Measurements from ENCODE around the gene ZNF234.

DNA sequence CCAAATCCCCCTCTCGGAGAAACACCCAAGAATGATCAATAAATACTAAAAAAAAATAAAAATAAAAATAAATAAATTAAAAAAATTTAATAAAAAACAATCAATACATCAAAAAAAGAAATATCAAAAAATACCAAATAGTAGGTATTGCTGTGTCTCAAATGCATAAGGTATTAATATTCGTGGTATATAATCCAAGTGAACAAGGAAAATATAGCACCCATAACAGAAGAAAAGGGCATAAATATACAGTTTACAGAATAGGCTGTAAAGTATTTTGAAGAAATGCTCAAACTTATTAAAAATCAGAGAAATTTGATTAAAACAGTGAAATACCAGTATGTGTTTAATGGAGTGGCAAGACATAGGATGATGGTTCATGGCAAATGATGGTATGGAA, 63.4 kb downstream of the ZNF234 start:
- TF ChIP-seq, protein P1, sequence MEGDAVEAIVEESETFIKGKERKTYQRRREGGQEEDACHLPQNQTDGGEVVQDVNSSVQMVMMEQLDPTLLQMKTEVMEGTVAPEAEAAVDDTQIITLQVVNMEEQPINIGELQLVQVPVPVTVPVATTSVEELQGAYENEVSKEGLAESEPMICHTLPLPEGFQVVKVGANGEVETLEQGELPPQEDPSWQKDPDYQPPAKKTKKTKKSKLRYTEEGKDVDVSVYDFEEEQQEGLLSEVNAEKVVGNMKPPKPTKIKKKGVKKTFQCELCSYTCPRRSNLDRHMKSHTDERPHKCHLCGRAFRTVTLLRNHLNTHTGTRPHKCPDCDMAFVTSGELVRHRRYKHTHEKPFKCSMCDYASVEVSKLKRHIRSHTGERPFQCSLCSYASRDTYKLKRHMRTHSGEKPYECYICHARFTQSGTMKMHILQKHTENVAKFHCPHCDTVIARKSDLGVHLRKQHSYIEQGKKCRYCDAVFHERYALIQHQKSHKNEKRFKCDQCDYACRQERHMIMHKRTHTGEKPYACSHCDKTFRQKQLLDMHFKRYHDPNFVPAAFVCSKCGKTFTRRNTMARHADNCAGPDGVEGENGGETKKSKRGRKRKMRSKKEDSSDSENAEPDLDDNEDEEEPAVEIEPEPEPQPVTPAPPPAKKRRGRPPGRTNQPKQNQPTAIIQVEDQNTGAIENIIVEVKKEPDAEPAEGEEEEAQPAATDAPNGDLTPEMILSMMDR (IDR thresholded peaks at IDR 0.05; ENCODE audit: low read length), result no peak
- TF ChIP-seq EZH2 (IDR thresholded peaks at IDR 0.05; ENCODE audit: borderline replicate concordance, low read length), result no peak
